HG02678 (cell line): ENCODE results near the gene CEP83.
A peak's percentile ranks its signal among the peaks of the same experiment; 100 is the strongest.

Source experiments
- ATAC-seq: cut with Tn5 transposase; IDR thresholded peaks from one replicate; pipeline ENCODE4 v1.9.1; 2021; ENCODE audit warnings: mild to moderate bottlenecking, moderate library complexity; ENCODE audit not compliant: unreplicated experiment

The CEP83 gene

DNA sequence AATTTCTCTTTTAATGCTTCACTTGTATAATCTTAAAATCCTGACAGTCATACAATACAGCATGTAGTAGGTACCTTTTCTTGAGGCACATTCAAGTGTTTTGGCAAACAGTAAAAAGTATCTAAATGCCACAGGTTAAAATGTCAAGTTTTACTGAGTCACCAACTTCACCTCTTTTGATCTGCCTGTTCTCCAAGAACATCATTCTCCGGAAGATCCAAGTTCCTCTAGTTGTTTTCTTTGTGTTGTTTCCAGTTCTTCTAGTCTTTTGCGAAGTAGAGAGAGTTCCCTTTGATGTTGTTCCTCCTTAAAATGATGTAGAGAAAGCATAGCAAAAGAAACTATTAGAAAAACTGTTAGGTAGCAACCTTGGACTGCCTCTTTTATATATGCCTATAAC is 151.1 kb downstream of the CEP83 start:
- no peak for ATAC-seq

- peak; percentile 55 for ATAC-seq
Observed at GRCh38 chr12:94305130-94305957, 154.3 kb downstream of the CEP83 start.

DNA sequence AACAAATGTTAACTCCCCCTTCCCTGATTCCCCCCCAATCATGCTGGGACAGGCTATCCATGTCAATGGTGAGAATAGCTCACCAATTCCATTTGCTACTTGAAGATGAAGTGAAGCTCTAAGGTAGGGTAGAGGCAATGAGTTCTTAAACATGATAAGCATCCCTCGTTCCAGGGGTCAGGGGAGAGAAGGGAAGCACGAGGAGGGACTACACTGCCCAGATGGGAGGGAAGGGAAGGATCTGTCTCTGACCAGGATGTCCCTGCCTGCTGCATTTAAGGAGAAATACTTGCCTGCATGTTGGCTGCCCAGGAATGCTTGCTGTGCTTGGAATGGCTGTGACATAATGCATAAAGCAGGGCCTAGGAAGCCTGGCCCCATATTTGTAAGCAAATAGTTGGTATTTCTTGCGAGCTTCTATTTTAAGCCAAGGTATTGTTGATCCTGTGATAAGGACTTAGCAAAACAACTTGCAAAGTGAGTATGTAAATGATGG is 155.1 kb downstream of the CEP83 start:
- ATAC-seq = no peak

- ATAC-seq = no peak
Observed at GRCh38 chr12:94304012-94304411, 155.7 kb downstream of the CEP83 start.

- no peak for ATAC-seq
Observed at GRCh38 chr12:94299846-94300245, 159.8 kb downstream of the CEP83 start.

DNA sequence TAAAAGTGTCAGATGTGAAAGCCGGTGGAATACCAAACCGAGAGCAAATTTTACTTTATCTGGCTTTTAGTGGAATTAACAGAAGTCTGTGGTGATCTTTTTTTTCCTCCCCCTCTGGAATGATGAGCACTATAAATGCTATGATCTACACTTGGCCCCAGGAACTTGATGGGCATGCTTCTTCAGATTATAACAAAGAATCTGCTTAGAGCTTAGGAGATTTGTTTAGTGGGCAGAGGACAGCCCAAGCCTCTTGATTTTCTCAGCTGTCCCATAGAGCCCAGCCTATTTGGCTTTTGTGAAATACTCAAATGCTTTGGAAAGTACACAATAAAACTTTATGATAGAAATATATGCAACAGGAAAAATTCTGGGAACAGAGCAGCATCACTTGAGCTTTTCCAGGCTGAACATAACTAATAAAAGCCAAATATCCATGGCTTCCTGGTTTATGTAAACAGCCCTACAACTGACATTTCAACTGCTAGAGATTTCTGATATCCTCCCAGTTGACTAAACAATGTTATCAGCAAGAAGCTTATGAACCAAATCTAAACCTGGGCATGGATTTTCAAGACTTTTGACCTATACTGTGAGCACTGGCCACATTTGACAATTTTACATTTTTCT is 161.7 kb downstream of the CEP83 start:
- no peak for ATAC-seq

GRCh38 chr12:94297096-94297699 is 162.5 kb downstream of the CEP83 start:
- ATAC-seq = no peak

- ATAC-seq = no peak
Observed at GRCh38 chr12:94290353-94290752, 169.3 kb downstream of the CEP83 start.

DNA sequence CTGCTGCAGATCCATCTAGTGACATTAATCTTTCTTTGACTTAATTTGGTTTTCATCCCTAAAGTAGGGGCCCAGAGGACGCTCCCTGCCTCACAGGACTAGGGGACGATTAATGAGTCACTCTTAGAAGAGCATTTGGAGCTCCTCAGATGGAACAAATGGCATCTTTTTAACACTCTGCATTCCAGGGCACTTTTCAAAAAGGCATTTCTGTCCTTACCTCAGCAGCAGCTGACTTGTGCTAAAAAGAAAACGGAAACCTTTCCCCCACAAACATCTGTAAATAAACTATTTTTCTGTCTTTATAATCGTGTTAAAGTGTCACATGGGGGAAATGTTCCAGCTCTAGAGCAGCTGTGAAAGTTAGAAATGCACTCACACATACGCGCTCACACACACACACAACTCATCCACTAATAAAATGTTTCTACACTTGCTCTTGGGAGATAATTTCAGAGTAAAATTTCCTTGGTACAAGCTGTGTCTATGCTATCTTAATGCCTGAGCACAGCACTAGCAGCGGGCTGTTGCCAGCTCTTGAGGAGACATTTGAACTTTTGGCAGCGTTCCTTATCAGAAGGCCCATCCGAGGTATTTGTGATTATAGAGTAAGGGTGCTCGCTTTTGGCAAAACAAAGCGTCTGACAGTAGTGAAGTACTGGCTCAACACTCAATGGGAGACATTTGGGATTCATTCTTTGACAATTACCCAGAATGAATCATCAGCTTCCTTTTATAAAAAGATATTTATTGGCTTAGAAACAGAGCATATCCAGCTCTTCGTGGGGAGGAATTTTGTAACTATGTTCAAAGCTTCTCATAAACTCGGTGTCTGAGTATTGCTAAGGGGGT is 170.0 kb downstream of the CEP83 start:
- ATAC-seq = no peak

- no peak for ATAC-seq
Observed at GRCh38 chr12:94287245-94287628, 172.4 kb downstream of the CEP83 start.

DNA sequence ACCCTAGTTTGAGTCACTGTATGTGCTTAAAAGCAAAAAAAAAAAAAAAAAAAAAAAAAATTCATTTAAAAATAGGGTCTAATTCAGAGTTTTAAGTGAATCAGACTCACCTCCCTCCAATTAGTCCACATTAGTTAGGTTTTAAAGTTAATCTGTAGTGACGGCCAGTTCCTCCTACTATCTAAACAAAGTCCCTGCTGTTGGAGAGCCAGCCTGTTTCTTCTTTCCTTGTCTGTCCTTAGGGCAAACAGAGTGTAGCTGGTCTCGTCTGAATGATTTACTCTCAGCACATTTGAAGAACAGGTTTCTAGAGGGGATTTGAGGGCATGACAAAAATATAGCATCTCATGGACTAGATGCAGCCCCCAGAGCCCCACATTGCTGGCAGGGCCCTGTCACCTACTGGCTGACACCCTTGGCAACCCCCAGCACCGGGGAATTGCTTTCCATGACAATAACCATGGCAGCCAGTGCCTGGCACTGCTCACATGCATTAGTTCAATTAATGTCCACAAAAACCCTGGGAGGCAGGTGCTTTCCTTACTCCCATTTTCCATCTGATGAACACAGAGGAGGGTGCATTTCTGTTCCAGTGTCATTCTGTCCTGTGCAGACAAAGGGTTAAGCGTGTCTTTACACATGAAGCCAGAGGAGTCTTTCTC is 173.0 kb downstream of the CEP83 start:
- no peak for ATAC-seq

GRCh38 chr12:94285943-94286582 is 173.6 kb downstream of the CEP83 start:
- no peak for ATAC-seq

DNA sequence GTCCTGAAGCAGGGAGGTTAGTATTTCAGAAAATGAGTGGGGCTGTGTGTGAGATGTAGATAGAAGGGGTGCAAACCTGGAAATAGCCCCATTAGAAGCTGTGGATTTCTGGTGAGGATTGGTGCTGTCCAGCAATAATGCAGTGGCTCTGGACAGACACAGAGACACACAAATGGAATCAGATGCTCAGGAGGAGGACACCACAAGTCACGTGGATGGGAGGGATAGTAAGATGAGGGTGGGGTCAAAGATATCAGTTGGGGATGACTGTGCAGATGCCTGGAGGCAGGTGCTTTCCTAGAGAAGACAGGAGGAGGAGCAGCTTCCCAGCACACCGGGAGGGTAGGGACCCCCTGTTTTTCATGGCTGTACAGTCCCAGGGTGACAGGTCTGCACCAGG is 174.8 kb downstream of the CEP83 start:
- no peak for ATAC-seq

DNA sequence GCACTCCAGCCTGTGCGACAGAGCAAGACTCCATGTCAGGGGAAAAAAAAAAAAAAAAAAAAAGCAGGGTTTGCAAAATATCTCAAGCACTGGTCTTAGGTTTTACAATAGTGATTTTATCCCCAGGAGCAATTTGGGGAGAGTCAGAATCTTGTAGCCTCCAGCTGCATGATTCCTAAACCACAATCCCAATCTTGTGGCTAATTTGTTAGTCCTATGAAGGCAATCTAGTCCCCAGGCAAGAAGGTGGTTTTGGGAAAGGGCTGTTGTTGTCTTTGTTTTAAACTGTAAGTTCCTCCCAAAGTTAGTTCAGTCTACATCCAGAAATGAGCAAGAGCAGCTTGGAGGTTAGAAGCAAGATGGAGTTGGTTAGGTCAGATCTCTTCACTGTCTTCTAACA is 175.6 kb downstream of the CEP83 start:
- ATAC-seq = no peak

GRCh38 chr12:94282675-94283074 is 177.0 kb downstream of the CEP83 start:
- ATAC-seq = no peak

- no peak for ATAC-seq
Observed at GRCh38 chr12:94280063-94280462, 179.6 kb downstream of the CEP83 start.

DNA sequence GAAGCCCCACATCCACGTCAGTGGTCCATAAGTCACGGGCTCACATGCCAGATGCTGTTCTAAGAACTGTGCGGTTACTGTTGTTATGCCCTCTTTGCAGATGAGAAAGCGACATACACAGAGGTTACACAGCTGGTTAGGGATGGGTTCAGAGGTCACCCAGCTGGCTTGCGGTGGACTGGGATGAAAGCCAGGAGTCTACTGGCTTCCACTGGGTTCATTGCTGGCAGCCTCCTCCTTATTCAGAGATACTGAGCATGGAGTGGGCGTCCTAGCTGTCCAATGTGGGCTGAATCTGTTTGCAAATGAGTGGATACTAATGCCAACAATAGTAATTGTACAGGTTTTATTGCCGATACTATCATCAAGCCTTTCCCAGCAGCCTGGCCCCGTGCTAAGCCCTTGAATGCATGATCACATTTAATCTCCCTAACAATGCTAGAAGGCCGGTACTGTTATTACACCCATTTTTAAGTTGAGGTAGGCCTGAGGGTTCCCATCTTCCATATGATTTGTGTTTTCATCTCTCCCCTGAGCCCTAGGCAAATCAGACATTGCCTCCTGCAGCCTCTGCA is 182.2 kb downstream of the CEP83 start:
- ATAC-seq = no peak

DNA sequence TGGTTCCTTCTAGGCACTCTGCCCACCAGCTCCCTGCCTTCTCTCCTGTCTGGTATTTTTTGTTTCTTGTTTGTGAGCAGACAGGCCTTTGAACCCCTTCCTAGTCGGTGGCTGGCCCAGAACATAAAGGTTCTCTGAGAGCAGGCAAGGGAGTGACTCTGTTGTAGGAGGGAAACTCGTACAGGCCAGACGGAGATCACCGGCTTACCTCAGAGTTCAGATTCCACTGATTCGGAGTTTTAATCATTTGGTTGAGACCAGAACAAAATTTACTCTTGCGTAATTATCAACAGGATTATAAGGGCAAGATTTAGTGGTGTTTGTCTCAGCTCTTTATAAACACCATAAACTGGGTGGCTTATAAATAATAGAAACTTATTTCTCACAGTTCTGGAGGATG is 182.9 kb downstream of the CEP83 start:
- no peak for ATAC-seq

DNA sequence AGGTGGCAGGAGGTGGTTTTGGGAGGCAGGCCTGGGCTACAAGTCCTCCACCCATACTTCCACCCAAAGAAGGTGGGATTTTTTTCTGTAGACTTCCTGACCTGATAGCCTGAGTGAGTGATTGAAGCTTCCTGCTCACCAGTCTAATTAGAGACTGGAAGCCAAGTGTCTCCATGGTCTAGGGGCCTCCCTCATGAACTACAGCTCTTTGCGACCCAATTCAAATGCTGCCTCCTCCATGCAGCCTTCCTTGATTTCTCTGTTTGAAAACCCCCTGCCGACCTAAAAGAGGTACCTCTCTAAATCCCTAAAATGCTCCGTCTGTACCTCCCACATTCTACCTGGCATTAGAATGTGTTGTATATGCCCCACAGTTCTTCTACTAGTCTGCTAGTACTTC is 186.4 kb downstream of the CEP83 start:
- no peak for ATAC-seq

GRCh38 chr12:94272280-94272679 is 187.4 kb downstream of the CEP83 start:
- ATAC-seq = no peak
